Measurements from ENCODE around the gene WDR37. TPM values are rescaled to one million over a fixed set of nuclear protein-coding genes. Genes with fewer than 3 reads are reported as not detected.

The WDR37 gene
- polyA plus RNA-seq, 2 of the 4 experiments (the other 2 are of a cell fraction), result 5.9 to 7.1 TPM

DNA sequence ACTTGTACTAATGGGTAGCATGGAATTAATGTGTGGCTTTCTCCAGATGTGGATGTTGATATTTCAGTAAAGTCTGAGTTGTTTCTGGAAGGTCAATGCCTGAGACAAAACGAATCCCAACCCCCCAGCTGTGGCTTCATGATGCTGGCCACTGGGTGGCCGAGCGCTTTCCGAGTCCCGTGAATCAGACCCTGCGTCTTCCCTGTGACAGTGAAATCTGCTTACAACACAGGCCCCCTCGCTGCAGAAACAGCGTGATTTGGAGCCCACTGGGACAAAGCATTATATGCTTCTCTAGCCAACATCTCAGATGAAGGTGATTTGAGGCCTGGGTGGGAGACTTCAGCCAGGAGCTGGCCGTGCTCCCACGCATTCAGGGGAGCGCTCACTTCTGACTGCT is 124.7 kb downstream of the WDR37 start:
- WGBS (ENCODE audit: missing lambda C conversion rate), result 57% methylated on average over 11 of the region's 11 CpGs
- ChIA-PET CTCF (interaction anchor here (1.2 kb wide), 1 partner anchor 19 kb away, joined by 4 read pairs; no protein-coding TSS in a partner anchor), POLR2A (no interaction called here)
- DNase-seq (ENCODE audit: low read depth in 1 of 2, low spot score in 1 of 2) (peak in 1 of 2 experiments; percentile 10), ATAC-seq (peak in 1 of 2 experiments; percentile 54; a peak in 3 of 6 replicates), FAIRE-seq (no peak)
- Histone ChIP-seq H3K4me2 (no peak overlapping the region), H3K4me1 (no peaks in the 10 kb centered on the region), H3K4me3 (no peak overlapping the region), H3K27ac (no peak overlapping the region), H3K9me3 (no peaks in the 10 kb centered on the region)
- TF ChIP-seq RAD21 (conservative IDR thresholded peaks at IDR 0.05 in 1 of 2, IDR thresholded peaks at IDR 0.05 in 1 of 2) (0 out of 5 replicates have a peak, but pooled peaks of 1 of the 2 experiments have one; percentile 3), PHF8 (IDR thresholded peaks at IDR 0.05; ENCODE audit: borderline replicate concordance, low read depth) (no peak)

Other genes with a start within 250 kb of the WDR37 start
- gene LARP4B, start 124.7 kb upstream of the WDR37 start, polyA plus RNA-seq (2011; rRNA removed), result 53.7 and 54.2 TPM in 2 replicates
- 25.5 to 26.9 TPM (median 26.4 TPM) in 3 replicates for gene LARP4B, start 124.7 kb upstream of the WDR37 start, polyA plus RNA-seq (2017; fragmentation: RNase III; extraction: RNeasy Plus Mini Kit Qiagen cat#74134 plus additional on column Dnase treatment)
- gene GTPBP4, start 68.0 kb upstream of the WDR37 start, polyA plus RNA-seq (2011; rRNA removed), result 60.7 and 104 TPM in 2 replicates
- 67.8 to 79.5 TPM (median 75.2 TPM) in 3 replicates for gene GTPBP4, start 68.0 kb upstream of the WDR37 start, polyA plus RNA-seq (2017; fragmentation: RNase III; extraction: RNeasy Plus Mini Kit Qiagen cat#74134 plus additional on column Dnase treatment)
- gene IDI2, start 30.5 kb upstream of the WDR37 start, polyA plus RNA-seq (2011; rRNA removed), result not detected in 2 replicates
- gene IDI2, start 30.5 kb upstream of the WDR37 start, polyA plus RNA-seq (2017; fragmentation: RNase III; extraction: RNeasy Plus Mini Kit Qiagen cat#74134 plus additional on column Dnase treatment), result not detected in 3 replicates
- 38.2 and 55.8 TPM in 2 replicates for gene IDI1, start 7.3 kb upstream of the WDR37 start, polyA plus RNA-seq (2011; rRNA removed)
- 42.4 to 65.0 TPM (median 57.1 TPM) in 3 replicates for gene IDI1, start 7.3 kb upstream of the WDR37 start, polyA plus RNA-seq (2017; fragmentation: RNase III; extraction: RNeasy Plus Mini Kit Qiagen cat#74134 plus additional on column Dnase treatment)